ENCODE results near the gene KCNQ1. TPM values are rescaled to one million over a fixed set of nuclear protein-coding genes. Genes with fewer than 3 reads are reported as not detected.

Gene KCNQ1
- total and polyA plus RNA-seq, 12 donors = 11.0 to 447 (median 320) TPM

- WGBS, 4 donors = 45 to 61% (median 57%) methylated on average over 12 to 16 of the region's 16 CpGs
- peak in 6 of 7 donors; percentile 39 to 61 (median 52) for DNase-seq
- peaks cover 6 to 55% of the 10 kb centered on the region in 2 donors for H3K4me1 ChIP-seq (replicated peaks in 1 of 2)
Observed at GRCh38 chr11:2673871-2674471, 229.2 kb downstream of the KCNQ1 start.

GRCh38 chr11:2674658-2675131 is 229.9 kb downstream of the KCNQ1 start:
- Histone ChIP-seq H3K27ac (peak overlapping the region in 3 of 5 donors; percentile 44 to 81 (median 71)), H3K27me3 (no peaks in the 10 kb centered on the region), H3K36me3 (replicated peaks in 1 of 2) (peaks cover 0 to 7% of the 10 kb centered on the region in 2 donors), H3K4me3 (no peak overlapping the region), H3K9me3 (replicated peaks in 1 of 3) (no peaks in the 10 kb centered on the region), H3K4me1 (replicated peaks in 1 of 2) (peaks cover 6 to 49% of the 10 kb centered on the region in 2 donors)
- DNase-seq = peak in 5 of 7 donors; percentile 27 to 70 (median 43)
- 45 to 62% (median 59%) methylated on average over 8 of the region's 8 CpGs for WGBS, 4 donors
- TF ChIP-seq CTCF (IDR thresholded peaks at IDR 0.05) = no peak
- no peak for TF ChIP-seq POLR2A (IDR thresholded peaks at IDR 0.05)
- intact Hi-C loops (cut with DNase I) = no loop called here

More at GRCh38 chr11:2673871-2674471, 229.2 kb downstream of the KCNQ1 start:
- Histone ChIP-seq H3K27ac (peak overlapping the region in 4 of 5 donors; percentile 44 to 81 (median 60)), H3K9me3 (replicated peaks in 1 of 3) (no peaks in the 10 kb centered on the region), H3K4me3 (no peak overlapping the region), H3K27me3 (no peaks in the 10 kb centered on the region), H3K36me3 (replicated peaks in 1 of 2) (peaks cover 0 to 7% of the 10 kb centered on the region in 2 donors)
- TF ChIP-seq CTCF (IDR thresholded peaks at IDR 0.05) (no peak), POLR2A (IDR thresholded peaks at IDR 0.05) (no peak)
- intact Hi-C loops (cut with DNase I) = no loop called here

- peaks cover 0 to 7% of the 10 kb centered on the region in 2 donors for H3K36me3 ChIP-seq (replicated peaks in 1 of 2)
- WGBS, 4 donors = 64 to 89% (median 81%) methylated on average over 3 to 7 of the region's 7 CpGs
- H3K27me3 ChIP-seq = no peaks in the 10 kb centered on the region
- no peak overlapping the region for H3K4me3 ChIP-seq
- no peaks in the 10 kb centered on the region for H3K9me3 ChIP-seq (replicated peaks in 1 of 3)
- peak in 4 of 7 donors; percentile 8 to 87 (median 30) for DNase-seq
- intact Hi-C loops (cut with DNase I) = no loop called here
- peak overlapping the region in 2 of 5 donors; percentile 69 to 71 for H3K27ac ChIP-seq
- H3K4me1 ChIP-seq (replicated peaks in 1 of 2) = peaks cover 6 to 44% of the 10 kb centered on the region in 2 donors
- TF ChIP-seq POLR2A (IDR thresholded peaks at IDR 0.05) (no peak), CTCF (IDR thresholded peaks at IDR 0.05) (no peak)
Observed at GRCh38 chr11:2675540-2675939, 230.7 kb downstream of the KCNQ1 start.

- WGBS, 4 donors = 0 to 29% (median 27%) methylated on average over 1 of the region's 1 CpG
- Histone ChIP-seq H3K27me3 (no peaks in the 10 kb centered on the region), H3K27ac (peak overlapping the region in 2 of 5 donors; percentile 1 to 8), H3K9me3 (replicated peaks in 1 of 3) (no peaks in the 10 kb centered on the region), H3K4me3 (no peak overlapping the region), H3K4me1 (replicated peaks in 1 of 2) (peaks cover 6 to 42% of the 10 kb centered on the region in 2 donors), H3K36me3 (replicated peaks in 1 of 2) (no peaks in the 10 kb centered on the region)
- intact Hi-C loops (cut with DNase I) = no loop called here
- TF ChIP-seq CTCF (IDR thresholded peaks at IDR 0.05) (no peak), POLR2A (IDR thresholded peaks at IDR 0.05) (no peak)
- DNase-seq = no peak
Observed at GRCh38 chr11:2677127-2677526, 232.3 kb downstream of the KCNQ1 start.

Data from adrenal gland (tissue), 12 donors.